Gastroesophageal sphincter (tissue), 3 donors: ENCODE results near the gene TMEM201.

Source experiments
- CTCF ChIP-seq, 4 experiments: fragments of 200-600 bp in 2 of 4; fragments of 450-650 bp in 2 of 4; sonication (generic) in 1 of 4; IDR thresholded peaks; one replicate each; pipeline ENCODE4 v1.5.1; 2017 to 2019; ENCODE audit warnings: antibody characterized with exemption in 4 of 4, mild to moderate bottlenecking in 2 of 4, moderate library complexity in 2 of 4
- POLR2AphosphoS5 ChIP-seq: sonication (generic); formaldehyde crosslinking; IDR thresholded peaks from one replicate; pipeline ENCODE4 v1.6.1; 2017; ENCODE audit warnings: antibody characterized with exemption

DNA sequence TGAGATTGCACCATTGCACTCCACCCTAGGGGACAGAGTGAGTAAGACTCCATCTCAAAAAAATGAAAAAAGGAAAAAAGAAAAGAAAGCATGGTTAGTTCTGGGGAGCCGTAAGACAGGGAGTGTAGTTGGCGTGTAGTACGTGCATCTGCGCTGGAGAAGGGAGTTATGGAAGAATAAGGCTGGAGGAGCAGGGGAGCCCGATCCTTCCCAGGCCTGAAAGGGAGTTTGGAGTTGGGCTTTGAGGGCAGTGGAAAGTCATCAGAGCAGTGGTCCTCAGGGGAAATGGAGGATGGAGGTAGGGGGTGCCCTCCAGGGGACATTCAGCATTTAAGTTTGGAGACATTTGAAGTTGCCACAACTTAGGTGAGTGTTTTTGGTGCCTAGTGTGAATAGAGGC is 11.3 kb upstream of the TMEM201 start:
- TF ChIP-seq CTCF (IDR thresholded peaks at IDR 0.05) (no peak), POLR2AphosphoS5 (no peak)
